ENCODE data around the gene UFC1.

Gene UFC1

DNA sequence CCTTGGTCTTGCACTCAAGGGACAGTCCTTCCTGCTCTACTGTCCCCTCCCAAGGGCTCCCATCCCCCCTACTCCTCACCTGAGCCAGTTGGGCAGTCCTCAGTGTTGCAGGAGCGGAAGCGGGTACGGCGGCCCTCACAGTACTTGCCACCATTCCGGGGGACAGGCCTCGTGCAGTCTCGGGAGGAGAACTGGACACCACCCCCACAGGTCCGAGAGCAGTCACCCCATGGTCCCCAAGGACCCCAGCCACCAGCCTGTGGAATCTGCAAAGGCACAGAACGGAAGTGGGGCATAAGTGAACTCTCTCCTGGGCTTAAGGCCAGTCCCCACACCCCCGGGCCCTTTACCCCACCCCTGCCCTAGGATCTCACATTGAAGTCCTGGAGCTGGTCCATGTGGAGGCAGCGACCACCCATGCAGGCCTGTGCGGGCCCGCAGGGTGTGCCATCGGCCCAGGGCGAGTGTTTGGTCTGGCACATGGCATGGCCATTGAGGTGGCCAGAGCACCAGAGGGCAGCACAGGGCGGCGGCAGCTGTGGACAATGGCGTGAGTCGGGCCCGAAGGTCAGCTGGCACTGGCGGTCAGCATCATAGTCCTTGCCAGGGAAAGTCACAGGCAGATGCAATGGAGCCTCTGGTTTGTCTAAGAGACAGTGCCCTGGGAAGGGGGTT is 39.9 kb downstream of the UFC1 start:
- TF ChIP-seq, protein P1, sequence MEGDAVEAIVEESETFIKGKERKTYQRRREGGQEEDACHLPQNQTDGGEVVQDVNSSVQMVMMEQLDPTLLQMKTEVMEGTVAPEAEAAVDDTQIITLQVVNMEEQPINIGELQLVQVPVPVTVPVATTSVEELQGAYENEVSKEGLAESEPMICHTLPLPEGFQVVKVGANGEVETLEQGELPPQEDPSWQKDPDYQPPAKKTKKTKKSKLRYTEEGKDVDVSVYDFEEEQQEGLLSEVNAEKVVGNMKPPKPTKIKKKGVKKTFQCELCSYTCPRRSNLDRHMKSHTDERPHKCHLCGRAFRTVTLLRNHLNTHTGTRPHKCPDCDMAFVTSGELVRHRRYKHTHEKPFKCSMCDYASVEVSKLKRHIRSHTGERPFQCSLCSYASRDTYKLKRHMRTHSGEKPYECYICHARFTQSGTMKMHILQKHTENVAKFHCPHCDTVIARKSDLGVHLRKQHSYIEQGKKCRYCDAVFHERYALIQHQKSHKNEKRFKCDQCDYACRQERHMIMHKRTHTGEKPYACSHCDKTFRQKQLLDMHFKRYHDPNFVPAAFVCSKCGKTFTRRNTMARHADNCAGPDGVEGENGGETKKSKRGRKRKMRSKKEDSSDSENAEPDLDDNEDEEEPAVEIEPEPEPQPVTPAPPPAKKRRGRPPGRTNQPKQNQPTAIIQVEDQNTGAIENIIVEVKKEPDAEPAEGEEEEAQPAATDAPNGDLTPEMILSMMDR (conservative IDR thresholded peaks at IDR 0.05; ENCODE audit: low read depth, low read length): no peak
- no peak for DNase-seq (ENCODE audit: low read depth)
- no peak overlapping the region for H3K4me3 ChIP-seq (ENCODE audit: low read length)

DNA sequence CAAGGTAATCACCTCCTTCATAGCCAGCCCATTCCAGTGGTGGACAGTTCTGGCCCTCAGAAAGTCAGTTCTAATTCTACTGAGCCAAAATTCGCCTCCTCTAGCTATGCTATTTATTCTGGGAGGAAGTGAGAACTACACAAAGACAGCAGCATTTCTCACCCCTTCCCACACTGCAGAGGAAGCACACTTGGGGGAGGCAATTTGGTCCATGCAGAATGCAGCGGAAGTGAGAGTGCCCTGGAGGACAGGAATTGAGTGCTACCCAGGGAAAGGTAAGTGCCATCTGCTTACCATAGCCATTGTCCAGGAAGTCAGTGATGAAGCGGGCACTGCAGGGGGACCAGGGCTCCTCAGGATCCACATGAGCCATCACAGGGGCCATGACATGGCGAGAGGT is 41.4 kb downstream of the UFC1 start:
- TF ChIP-seq, protein P1 (conservative IDR thresholded peaks at IDR 0.05; ENCODE audit: low read depth, low read length): no peak
- DNase-seq (ENCODE audit: low read depth): no peak

DNA sequence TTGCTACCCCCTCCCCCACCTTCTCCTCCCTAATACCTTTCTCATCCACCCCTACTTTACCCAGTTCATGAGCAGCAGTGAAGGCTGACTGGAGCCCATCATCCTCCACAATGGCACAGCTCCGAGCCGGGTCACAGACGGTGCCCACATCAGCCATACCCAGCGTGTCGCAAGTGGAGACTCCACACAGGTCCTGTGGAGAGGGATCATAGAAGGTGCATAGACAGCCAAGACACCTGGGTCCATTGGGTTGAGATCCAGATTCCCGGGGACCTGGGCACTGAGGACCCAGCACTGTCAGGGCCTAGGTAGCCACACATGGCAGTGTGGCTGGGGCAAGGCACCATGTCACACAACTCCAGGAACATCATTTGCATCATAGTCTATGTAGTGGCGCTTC is 42.3 kb downstream of the UFC1 start:
- no peak for DNase-seq (ENCODE audit: low read depth)
- TF ChIP-seq, protein P1 (conservative IDR thresholded peaks at IDR 0.05; ENCODE audit: low read depth, low read length): no peak
- H3K4me3 ChIP-seq (ENCODE audit: low read length): no peak overlapping the region

More for the DNA sequence above, 41.4 kb downstream of the UFC1 start:
- no peak overlapping the region for H3K4me3 ChIP-seq (ENCODE audit: low read length)

DNA sequence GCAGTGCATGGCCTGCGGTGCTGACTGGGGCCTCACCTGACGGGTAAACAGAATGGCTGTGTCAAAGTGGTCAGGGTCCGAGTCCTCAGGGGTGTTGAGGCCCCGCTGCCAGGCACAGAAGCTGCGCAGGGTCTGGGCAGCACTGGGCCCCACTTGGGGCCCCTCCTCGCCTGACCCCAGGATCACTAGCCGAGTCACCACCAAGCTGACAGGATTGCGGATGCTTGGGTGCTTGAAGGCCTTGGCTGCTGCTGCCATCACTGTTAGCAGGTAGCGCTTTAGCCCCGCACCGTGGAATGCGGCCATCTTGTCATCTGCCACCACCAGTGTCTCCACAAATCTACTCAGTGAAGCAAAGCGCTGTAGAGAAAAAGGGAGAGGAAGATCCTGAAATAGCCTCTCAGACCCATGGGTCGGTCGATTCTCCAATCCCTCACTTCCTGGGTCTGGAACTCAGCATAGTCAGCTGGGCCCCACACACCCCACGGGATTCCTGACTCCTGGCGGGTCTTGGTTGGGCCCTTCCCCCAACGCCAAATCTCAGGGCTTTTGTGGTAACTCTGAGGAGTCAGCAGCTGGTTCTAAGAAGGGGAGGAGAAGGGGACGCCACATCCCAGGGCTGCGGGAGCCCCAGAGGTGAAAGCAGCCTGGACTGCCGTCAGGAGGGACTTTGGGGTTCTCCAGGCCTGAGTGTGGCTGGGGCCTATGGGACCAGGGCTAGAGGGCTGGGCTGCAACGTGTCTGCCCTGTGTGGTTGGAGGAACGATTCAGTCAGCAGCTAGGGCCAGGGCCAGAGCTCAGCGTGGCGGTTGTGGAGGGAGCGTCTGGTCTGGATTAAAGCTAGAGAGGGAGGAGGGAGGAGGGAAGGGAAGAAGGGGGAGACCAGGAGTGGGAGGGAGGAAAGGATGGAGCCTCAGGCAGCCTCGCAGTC is 43.0 kb downstream of the UFC1 start:
- H3K4me3 ChIP-seq (ENCODE audit: low read length): no peak overlapping the region
- TF ChIP-seq, protein P1 (conservative IDR thresholded peaks at IDR 0.05; ENCODE audit: low read depth, low read length): no peak
- peak; percentile 59 for DNase-seq (ENCODE audit: low read depth)

DNA sequence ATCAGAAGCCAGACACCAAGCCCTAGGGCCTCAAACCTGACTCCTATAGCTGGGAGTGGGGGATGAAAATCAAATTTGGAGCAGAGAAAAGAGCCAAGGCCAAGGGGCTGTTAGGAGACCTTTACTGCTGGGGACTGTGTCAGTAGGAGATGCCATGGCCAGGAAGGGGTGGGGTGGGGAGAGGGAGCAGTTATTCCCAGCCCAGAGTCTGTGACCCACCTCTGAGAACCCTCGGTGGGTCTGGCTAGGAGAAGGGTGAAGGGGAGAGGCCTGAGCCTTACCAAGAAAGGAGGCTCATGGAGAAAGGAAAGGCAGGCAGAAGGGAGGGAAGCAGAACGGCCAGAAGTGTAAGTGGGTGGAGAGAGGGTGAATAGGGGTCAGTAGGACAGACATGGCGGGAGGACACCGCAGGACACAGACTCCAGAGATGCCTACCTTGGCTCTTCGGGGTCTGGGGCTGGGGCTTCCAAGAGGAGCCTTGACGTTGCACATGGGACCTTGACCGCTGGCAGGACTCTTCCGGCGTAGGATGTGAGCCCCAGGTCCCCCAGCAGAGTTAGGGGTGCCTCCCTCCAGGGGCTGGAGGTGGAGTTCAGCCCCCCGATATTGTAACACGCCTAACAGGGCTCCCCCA is 43.9 kb downstream of the UFC1 start:
- TF ChIP-seq, protein P1 (conservative IDR thresholded peaks at IDR 0.05; ENCODE audit: low read depth, low read length): no peak
- no peak overlapping the region for H3K4me3 ChIP-seq (ENCODE audit: low read length)

DNA sequence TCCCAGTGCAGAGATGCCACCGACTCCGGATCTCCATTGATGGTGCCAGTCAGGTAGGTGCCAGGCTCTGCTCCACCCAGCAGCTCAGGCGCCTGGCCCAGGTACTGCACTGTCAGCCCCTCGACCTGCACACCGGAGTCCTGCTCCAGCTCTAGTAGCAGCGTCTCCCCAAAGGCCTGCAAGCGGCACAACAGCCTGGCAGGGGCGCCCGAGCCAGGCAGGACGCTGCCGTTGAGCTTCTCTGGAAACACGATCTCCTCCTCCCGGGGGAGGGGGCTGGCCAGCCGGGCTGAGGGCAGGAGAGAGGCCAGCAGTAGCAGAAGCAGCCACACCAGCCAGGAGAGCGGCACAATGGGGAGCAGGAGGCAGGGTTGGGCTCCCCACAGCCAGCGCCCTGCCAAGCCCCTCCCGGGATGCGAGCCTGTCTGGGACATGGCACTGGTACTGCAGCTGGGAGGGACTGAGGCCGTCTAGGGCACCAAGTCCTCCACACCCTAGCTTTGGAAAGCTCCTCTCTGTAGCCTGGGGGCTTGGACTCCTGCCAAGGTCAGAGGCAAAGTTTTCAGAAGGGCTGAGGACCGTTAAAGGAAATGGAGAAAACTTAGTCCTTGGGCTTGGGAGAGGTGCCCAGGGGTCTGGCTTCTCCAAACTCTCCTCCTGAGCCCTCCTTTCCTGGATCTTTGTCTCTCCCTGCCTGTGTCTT is 44.6 kb downstream of the UFC1 start:
- TF ChIP-seq, protein P1 (conservative IDR thresholded peaks at IDR 0.05; ENCODE audit: low read depth, low read length): no peak
- DNase-seq (ENCODE audit: low read depth): no peak
- H3K4me3 ChIP-seq (ENCODE audit: low read length): no peak overlapping the region

More for the DNA sequence above, 43.9 kb downstream of the UFC1 start:
- DNase-seq (ENCODE audit: low read depth): no peak

Measured in retinal pigment epithelial cell (primary cell).